Inflammatory macrophage treated with lipopolysaccharide for 4 hours (primary cell): ENCODE measurements around the gene ARID1B.
A peak's percentile ranks its signal among the peaks of the same experiment; 100 is the strongest.

ENCODE experiments used
- DNase-seq: peaks from one replicate; pipeline ENCODE4 v3.0.0-alpha.2; 2020

Gene ARID1B

DNA sequence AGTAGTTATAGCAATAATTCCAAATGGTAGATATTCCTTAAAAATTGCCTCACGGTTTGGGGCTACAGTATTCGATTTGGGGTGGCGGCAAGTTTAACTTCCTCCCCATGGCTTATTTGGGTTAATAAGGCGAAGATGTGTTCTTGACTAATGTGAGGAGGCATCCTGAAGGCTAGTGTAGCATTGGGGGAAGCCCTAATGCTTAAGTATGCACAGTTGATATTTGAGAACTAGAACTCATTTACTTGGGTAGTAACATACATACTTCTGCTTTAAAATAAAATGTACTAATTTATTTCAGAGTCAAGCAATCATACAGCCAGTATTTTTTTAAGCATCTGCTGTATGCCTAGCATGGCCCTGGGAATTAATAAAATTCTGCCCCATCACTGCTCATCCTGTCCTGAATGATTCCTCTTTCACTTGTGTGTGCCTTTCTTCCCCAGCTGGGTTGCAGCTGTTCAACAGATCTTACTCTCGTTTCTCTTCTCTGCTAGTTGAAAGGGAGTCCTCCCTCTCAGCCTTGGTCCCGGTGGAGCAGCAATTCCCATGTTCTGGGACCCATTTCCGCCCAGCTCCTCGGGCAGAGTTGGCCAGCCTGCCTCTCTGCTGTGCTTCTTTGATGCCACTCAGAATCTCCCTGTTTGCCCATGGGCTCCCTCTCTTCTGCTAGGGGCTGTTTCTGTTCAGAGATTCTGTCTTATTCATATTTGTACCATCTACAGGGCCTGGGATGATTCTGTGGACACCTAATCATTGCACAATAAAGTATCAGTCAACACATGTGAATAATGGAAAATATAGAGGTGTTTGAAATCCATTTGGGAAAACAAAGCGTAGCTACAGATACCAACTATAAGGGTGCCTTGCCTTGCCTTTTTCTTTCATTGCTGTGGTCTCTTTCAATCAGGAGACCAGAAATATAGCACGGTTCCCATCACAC lies 104.8 kb downstream of the ARID1B start:
- peak; percentile 30 for DNase-seq

GRCh38 chr6:156883497-156884252 lies 106.5 kb downstream of the ARID1B start:
- peak; percentile 72 for DNase-seq

GRCh38 chr6:156884306-156884705 lies 107.1 kb downstream of the ARID1B start:
- DNase-seq: no peak

DNA sequence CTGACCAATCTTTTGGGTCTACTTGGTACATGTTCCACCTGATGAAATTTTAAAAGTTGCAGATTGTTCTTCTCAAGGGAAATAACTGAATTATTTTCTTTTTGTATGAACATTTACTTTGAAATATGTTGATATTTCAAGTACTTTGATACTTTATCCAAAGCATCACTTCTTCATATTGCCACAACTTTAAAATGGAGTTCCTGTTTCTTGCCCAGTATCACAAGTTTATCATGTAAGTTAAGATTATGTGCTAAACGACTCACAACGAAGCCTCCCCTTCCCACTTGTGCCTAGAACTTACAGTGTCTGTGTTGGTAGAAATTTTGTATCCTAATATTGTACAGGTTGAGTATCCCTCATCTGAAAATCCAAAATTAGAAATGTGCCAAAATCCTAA lies 108.4 kb downstream of the ARID1B start:
- DNase-seq: peak; percentile 42

DNA sequence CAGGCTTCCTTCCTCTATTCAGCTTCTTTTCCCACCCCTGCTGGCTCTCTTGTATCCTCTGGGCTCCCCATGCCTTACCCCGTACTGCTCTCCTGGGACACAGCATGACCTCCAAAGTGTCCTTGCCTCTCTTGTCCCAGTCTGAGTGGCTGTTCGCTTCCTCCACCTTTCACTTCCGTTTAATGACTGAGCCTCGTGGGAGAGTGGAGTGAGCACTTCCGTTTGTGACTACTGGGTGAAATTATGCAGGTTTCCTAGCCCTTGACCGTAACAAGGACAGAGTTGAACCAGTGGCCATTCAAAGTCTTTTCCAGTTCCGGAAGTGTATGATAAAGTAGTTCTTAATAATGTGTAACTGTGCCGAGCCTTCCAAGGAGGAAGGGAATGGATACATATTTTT lies 109.2 kb downstream of the ARID1B start:
- DNase-seq: peak; percentile 65

- DNase-seq: no peak
Measured at GRCh38 chr6:156887623-156888269, 110.6 kb downstream of the ARID1B start.

GRCh38 chr6:156889469-156889868 lies 112.3 kb downstream of the ARID1B start:
- no peak for DNase-seq

DNA sequence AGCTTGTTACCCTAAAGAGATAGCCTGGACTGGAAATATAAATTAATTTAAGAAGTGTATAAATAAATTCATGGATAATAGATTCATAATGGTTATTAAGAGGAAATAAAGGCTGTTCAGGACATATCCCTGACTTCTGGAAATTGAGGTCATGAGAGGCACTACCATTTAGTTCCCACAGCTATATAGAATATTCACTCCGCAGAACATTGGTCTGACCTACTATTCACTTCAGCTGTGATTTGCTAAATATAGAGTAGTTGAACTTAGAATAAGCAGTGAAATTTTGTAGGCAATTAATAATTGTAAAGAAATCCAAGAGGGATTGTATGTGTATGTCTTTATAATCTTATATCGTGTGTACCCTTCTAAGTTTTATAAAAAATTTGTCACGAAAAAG lies 112.8 kb downstream of the ARID1B start:
- DNase-seq: no peak

DNA sequence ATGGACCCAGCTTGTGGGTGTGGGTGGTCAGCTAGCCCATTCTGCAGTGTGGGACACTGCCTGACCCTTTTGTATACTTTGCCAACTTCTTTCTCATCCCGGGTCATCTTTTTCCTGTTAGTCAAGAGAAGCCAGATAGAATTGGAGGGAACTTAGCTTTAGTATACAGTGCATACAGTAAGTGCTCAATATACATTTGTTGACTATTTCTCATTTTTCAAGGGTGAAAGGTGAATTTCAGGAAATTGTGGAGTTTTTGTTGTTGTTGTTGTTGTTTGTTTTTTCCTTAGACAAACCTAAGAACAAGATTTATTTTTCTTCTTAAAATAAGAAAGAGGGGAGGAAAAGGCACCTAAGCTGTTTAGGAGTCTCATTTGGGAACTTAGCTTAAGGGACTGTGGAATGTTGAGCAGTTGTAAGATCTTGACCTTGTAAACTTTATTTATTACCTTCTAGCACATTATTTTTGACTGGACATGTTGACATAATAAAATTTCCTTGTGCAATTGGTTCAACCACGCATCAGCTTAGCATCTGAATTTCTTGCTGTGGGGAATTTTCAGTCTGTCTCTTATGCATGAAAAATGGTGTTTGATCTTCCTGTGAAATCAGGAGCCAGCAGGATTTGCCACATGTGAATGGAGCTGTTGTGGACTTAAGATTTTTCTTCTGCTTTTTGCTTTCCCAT lies 113.6 kb downstream of the ARID1B start:
- no peak for DNase-seq

DNA sequence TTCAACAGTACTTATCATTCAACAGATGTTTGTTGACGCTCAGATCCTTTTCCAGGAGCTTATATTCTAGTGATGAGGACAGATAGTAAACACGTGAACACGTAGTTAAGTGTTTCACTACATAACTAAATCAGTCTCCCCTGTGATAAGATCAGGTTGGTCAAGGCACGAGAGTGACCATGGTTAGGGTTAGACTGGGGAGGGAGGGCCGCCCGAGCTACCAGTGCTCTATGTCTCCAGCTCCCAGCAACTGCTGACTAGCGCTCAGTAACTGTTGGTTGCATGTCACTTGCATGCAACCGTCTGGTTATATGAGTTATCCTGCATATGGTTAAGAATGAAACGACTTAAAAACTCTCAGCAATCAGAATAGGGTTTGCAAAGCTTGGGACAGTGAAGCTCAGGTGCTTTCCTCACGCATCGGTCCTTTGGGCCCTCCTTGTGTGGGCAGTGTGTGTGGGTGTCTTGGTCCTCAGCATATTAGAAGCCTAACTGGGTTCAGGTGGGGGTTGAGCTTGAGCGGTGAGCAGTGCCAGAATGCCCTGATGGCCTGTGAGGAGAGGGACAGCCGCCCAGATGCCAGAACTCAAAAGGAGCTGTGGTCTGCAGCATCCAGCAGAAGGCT lies 120.8 kb downstream of the ARID1B start:
- DNase-seq: no peak

- DNase-seq: no peak
Measured at GRCh38 chr6:156899071-156899470, 121.9 kb downstream of the ARID1B start.

- no peak for DNase-seq
Measured at GRCh38 chr6:156899532-156900135, 122.5 kb downstream of the ARID1B start.

GRCh38 chr6:156900292-156900691 lies 123.1 kb downstream of the ARID1B start:
- DNase-seq: no peak

DNA sequence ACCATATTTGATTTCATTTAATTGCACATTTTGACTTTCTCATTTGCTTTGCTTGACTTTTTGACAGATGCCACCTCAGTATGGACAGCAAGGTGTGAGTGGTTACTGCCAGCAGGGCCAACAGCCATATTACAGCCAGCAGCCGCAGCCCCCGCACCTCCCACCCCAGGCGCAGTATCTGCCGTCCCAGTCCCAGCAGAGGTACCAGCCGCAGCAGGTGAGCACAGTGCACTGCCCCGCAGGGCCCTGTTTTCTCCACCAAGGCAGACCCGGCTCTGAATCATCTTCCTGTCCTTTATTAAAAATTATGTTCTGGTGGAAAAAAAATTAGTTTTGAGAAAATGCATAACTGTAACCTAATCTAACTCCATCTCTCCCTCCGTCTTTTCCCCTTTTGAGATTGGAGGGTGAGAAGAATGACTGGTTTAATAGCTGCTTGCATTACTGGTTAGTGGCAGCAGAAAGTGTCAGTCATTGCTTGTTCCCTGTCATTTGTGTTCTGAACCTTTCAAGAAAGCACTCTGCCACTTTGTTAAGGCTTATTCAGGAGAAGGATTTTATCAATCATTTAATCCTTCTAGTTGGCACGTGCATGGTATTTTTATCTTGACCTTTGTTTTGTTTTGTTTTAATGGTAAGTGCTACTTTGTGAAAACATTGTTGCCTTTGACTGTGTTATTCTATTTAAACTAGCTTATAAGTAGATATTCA lies 124.3 kb downstream of the ARID1B start:
- no peak for DNase-seq

- DNase-seq: no peak
Measured at GRCh38 chr6:156902782-156903181, 125.6 kb downstream of the ARID1B start.

DNA sequence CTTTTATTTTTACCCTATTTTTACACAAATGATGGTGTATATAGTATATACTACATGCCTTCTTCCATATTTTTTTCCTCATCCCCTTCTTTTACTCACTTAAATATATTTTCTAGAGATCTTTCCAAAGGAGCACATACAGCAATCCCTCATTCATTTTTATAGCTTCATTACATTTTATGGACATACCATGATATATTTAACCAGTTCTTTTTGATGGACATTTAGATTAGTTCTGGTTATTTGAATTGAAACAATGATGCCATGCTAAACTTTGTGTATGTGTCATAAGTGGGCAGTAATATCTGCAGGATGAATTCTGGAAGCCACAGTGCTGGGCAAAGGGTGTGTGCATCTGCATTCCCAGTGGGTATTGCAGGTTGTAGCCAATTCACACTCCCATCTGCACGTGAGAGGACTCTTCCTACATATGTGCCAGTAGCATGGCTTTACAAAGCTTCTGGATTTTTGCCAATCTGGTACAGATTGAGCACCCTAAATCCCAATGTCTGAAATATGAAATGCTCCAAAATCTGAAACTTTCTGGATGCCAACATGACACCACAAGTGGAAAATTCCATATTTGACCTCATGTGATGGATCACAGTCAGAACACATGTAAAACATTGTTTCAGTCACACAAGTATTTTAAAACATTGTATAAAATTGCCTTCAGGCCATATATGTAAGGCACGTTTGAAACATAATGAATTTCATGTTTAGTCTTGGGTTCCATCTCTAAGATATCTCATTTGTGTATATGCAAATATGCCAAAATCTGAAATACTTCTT lies 127.2 kb downstream of the ARID1B start:
- no peak for DNase-seq

DNA sequence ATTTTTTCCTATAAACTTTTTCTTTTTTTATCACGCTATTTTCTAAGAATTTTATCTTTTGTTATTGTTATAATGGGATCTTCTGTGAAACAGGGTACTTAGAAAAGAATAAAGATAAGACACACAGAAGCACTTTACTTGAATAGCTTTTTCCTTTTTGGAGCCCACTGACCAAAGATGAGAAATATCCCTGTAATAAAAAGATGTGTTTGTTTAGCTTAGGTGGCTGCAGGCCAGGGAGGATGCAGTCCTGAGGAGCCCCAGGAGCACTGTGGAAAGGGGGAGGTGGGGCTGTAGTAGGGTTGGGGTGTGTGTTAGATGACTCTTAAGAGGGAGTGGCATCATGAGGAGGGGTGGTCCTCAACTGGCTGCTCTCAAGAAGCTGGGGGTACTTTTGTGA lies 128.6 kb downstream of the ARID1B start:
- no peak for DNase-seq

DNA sequence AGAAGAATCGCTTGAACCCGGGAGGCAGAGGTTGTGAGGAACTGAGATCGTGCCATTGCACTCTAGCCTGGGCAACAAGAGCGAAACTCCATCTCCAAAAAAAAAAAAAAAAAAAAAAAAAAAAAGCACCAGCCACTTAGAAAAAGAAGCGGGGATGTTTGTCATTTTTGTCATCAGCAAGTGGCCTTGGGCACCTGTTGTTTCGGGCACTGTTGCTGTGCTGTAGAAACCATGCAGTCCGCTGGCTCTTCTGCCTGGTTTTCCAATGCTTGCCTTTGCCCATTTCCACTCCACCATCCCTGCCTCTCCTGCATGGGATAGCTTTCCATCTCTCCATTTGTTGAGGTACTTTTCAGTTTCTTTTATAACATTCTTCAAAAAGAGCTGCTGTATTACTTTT lies 129.3 kb downstream of the ARID1B start:
- no peak for DNase-seq

GRCh38 chr6:156909212-156910010 lies 132.2 kb downstream of the ARID1B start:
- no peak for DNase-seq

DNA sequence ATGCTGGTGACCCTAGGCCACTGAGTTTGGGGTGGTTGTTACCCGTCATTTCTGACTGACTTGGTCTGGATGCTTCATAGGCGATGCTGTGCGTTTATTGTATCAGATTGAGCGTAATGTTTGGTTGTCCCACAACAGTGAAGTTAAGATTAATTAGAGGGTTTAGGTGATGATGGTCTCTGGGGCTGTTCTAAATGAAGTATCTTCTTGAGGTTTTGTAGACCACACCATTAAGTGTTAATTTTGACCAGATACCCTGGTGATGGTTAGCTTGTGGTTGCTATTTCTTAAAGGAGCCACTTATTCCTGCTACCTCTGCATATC lies 132.8 kb downstream of the ARID1B start:
- no peak for DNase-seq
